HEK293 (cell line): ENCODE measurements around the gene PHF12.

Experiments used
- SP7 ChIP-seq: fragments of 450-650 bp; formaldehyde crosslinking; IDR thresholded peaks from 2 replicates; pipeline ENCODE4 v1.5.1; 2016; ENCODE audit warnings: missing biosample characterization, missing genetic modification characterization
- TCF7L2 ChIP-seq: IDR thresholded peaks from 2 replicates; pipeline ENCODE4 v1.6.1; 2011; ENCODE audit warnings: low read depth, mild to moderate bottlenecking, inconsistent platforms, low read length, moderate library complexity, borderline replicate concordance
- YY1 ChIP-seq: fragments of 450-650 bp; formaldehyde crosslinking; IDR thresholded peaks from 2 replicates; pipeline ENCODE4 v1.5.1; 2018; ENCODE audit warnings: missing biosample characterization, missing genetic modification characterization
- ZFP41 ChIP-seq: fragments of 450-650 bp; formaldehyde crosslinking; IDR thresholded peaks from 2 replicates; pipeline ENCODE4 v1.5.1; 2016; ENCODE audit warnings: missing biosample characterization, missing genetic modification characterization, borderline replicate concordance
- ZNF133 ChIP-seq: fragments of 450-650 bp; formaldehyde crosslinking; IDR thresholded peaks from 2 replicates; pipeline ENCODE4 v1.5.1; 2016; ENCODE audit warnings: missing biosample characterization, missing genetic modification characterization
- ZNF19 ChIP-seq: fragments of 450-650 bp; formaldehyde crosslinking; IDR thresholded peaks from 2 replicates; pipeline ENCODE4; 2016; ENCODE audit warnings: missing biosample characterization, missing genetic modification characterization, low read depth
- ZNF274 ChIP-seq, 2 experiments: fragments of 200-500 bp in 1 of 2; fragments of 450-650 bp in 1 of 2; sonication (Bioruptor generic) in 1 of 2; formaldehyde crosslinking in 1 of 2; IDR thresholded peaks; 2 replicates each; pipeline versions ENCODE4 v1.5.1 to v1.6.1; 2014 to 2016; ENCODE audit warnings: borderline replicate concordance in 1 of 2, inconsistent platforms in 1 of 2, low read length in 1 of 2, missing biosample characterization in 1 of 2, missing genetic modification characterization in 1 of 2
- ZNF302 ChIP-seq: fragments of 450-650 bp; formaldehyde crosslinking; IDR thresholded peaks from 2 replicates; pipeline ENCODE4 v1.5.1; 2016; ENCODE audit warnings: missing biosample characterization, missing genetic modification characterization, low read depth
- ZNF571 ChIP-seq: fragments of 450-650 bp; formaldehyde crosslinking; IDR thresholded peaks from 2 replicates; pipeline ENCODE4 v1.5.0; 2017; ENCODE audit warnings: missing biosample characterization, missing genetic modification characterization
- ZNF747 ChIP-seq: fragments of 450-650 bp; formaldehyde crosslinking; IDR thresholded peaks from 2 replicates; pipeline ENCODE4 v1.5.1; 2016; ENCODE audit warnings: missing biosample characterization, missing genetic modification characterization
- TF ChIP-seq, protein P1 (sequence below): fragments of 450-650 bp; formaldehyde crosslinking; IDR thresholded peaks from 2 replicates; pipeline ENCODE4 v1.5.1; 2016; ENCODE audit warnings: missing biosample characterization, missing genetic modification characterization
- TF ChIP-seq, protein P2 (sequence below): fragments of 450-650 bp; formaldehyde crosslinking; IDR thresholded peaks from 2 replicates; pipeline ENCODE4 v1.5.1; 2017; ENCODE audit warnings: missing biosample characterization, missing genetic modification characterization
- TF ChIP-seq, protein P3 (sequence below): fragments of 450-650 bp; formaldehyde crosslinking; IDR thresholded peaks from 2 replicates; pipeline ENCODE4 v1.5.1; 2016; ENCODE audit warnings: missing biosample characterization, missing genetic modification characterization, low read depth
- TF ChIP-seq, protein P4 (sequence below): IDR thresholded peaks from 2 replicates; pipeline ENCODE4 v1.6.1; 2011; ENCODE audit warnings: mild to moderate bottlenecking, low read depth, low read length, borderline replicate concordance

DNA sequence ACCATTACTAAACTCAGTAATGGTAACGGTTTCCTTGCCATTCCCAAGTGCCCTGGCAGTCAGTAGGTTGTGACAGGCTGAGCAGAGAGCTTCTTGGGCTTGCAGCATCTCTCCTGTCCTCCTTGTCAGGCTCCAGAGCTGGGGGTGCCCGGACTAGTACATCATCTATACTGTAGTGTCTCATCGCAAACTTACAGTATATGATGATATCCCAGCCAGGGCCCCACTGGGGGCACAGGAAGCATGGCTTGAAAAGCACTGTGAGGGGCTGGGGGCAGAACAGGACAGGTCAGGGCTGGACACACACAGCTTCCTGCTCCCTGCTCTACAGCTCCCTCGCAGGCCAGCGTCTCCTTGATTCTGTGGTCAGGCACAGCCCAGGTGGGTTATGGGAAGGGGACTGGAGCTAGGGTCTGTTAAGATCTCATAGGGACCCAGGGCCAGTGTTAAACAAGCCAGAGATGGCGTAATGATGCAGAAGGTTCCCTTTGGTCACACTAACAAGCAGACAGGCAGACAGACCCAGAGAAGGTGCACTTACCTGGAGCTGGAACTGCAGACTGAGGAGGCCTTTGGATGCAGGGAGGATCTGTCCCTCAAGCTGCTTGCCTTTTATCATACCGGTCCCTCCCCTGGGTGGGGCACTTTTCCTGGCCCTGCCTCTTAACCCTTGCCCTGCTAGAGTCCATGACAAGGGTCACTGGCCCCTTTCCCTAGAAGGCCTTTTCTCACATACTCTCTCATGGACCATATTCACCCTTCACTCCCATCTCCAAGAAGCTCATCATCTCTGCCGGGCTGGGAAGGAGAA lies 89.7 kb downstream of the PHF12 start:
- TF ChIP-seq TCF7L2 (no peak), ZNF302 (tag by site-specific recombination) (no peak), ZNF133 (tag by site-specific recombination) (no peak), ZNF571 (no peak), ZFP41 (tag by site-specific recombination) (no peak), SP7 (tag by site-specific recombination) (no peak), ZNF19 (tag by site-specific recombination) (no peak), YY1 (tag by site-specific recombination) (no peak), ZNF747 (tag by site-specific recombination) (no peak), ZNF274 (IDR thresholded peaks at IDR 0.05; ENCODE audit: low read length) (no peak), ZNF274 (tag by site-specific recombination; IDR thresholded peaks at IDR 0.05; ENCODE audit: borderline replicate concordance) (no peak)
- TF ChIP-seq, protein P1, sequence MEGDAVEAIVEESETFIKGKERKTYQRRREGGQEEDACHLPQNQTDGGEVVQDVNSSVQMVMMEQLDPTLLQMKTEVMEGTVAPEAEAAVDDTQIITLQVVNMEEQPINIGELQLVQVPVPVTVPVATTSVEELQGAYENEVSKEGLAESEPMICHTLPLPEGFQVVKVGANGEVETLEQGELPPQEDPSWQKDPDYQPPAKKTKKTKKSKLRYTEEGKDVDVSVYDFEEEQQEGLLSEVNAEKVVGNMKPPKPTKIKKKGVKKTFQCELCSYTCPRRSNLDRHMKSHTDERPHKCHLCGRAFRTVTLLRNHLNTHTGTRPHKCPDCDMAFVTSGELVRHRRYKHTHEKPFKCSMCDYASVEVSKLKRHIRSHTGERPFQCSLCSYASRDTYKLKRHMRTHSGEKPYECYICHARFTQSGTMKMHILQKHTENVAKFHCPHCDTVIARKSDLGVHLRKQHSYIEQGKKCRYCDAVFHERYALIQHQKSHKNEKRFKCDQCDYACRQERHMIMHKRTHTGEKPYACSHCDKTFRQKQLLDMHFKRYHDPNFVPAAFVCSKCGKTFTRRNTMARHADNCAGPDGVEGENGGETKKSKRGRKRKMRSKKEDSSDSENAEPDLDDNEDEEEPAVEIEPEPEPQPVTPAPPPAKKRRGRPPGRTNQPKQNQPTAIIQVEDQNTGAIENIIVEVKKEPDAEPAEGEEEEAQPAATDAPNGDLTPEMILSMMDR, result no peak
- TF ChIP-seq, protein P2, sequence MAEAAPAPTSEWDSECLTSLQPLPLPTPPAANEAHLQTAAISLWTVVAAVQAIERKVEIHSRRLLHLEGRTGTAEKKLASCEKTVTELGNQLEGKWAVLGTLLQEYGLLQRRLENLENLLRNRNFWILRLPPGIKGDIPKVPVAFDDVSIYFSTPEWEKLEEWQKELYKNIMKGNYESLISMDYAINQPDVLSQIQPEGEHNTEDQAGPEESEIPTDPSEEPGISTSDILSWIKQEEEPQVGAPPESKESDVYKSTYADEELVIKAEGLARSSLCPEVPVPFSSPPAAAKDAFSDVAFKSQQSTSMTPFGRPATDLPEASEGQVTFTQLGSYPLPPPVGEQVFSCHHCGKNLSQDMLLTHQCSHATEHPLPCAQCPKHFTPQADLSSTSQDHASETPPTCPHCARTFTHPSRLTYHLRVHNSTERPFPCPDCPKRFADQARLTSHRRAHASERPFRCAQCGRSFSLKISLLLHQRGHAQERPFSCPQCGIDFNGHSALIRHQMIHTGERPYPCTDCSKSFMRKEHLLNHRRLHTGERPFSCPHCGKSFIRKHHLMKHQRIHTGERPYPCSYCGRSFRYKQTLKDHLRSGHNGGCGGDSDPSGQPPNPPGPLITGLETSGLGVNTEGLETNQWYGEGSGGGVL, result no peak
- TF ChIP-seq, protein P3, sequence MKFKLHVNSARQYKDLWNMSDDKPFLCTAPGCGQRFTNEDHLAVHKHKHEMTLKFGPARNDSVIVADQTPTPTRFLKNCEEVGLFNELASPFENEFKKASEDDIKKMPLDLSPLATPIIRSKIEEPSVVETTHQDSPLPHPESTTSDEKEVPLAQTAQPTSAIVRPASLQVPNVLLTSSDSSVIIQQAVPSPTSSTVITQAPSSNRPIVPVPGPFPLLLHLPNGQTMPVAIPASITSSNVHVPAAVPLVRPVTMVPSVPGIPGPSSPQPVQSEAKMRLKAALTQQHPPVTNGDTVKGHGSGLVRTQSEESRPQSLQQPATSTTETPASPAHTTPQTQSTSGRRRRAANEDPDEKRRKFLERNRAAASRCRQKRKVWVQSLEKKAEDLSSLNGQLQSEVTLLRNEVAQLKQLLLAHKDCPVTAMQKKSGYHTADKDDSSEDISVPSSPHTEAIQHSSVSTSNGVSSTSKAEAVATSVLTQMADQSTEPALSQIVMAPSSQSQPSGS, result no peak
- TF ChIP-seq, protein P4, sequence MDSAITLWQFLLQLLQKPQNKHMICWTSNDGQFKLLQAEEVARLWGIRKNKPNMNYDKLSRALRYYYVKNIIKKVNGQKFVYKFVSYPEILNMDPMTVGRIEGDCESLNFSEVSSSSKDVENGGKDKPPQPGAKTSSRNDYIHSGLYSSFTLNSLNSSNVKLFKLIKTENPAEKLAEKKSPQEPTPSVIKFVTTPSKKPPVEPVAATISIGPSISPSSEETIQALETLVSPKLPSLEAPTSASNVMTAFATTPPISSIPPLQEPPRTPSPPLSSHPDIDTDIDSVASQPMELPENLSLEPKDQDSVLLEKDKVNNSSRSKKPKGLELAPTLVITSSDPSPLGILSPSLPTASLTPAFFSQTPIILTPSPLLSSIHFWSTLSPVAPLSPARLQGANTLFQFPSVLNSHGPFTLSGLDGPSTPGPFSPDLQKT, result no peak
